GM18526 (cell line): Measurements from ENCODE around the gene PRRX2.

Experiments
- POLR2A ChIP-seq: IDR thresholded peaks from 3 replicates; pipeline ENCODE4 v1.6.1; 2011; ENCODE audit not compliant: insufficient read length; ENCODE audit errors: extremely low read depth

PRRX2 gene

GRCh38 chr9:129679537-129679936 lies 14.1 kb downstream of the PRRX2 start:
- no peak for TF ChIP-seq POLR2A

GRCh38 chr9:129681924-129682323 lies 16.5 kb downstream of the PRRX2 start:
- no peak for TF ChIP-seq POLR2A

GRCh38 chr9:129682381-129682780 lies 16.9 kb downstream of the PRRX2 start:
- TF ChIP-seq POLR2A: no peak

- no peak for TF ChIP-seq POLR2A
Measured at GRCh38 chr9:129685220-129685932, 19.9 kb downstream of the PRRX2 start.

GRCh38 chr9:129685933-129686259 lies 20.4 kb downstream of the PRRX2 start:
- no peak for TF ChIP-seq POLR2A

- no peak for TF ChIP-seq POLR2A
Measured at GRCh38 chr9:129686736-129687135, 21.3 kb downstream of the PRRX2 start.

GRCh38 chr9:129687391-129687790 lies 21.9 kb downstream of the PRRX2 start:
- no peak for TF ChIP-seq POLR2A

- TF ChIP-seq POLR2A: no peak
Measured at GRCh38 chr9:129688285-129689043, 23.0 kb downstream of the PRRX2 start.

GRCh38 chr9:129692534-129692933 lies 27.1 kb downstream of the PRRX2 start:
- no peak for TF ChIP-seq POLR2A

GRCh38 chr9:129693741-129694140 lies 28.3 kb downstream of the PRRX2 start:
- TF ChIP-seq POLR2A: no peak

GRCh38 chr9:129694243-129694646 lies 28.8 kb downstream of the PRRX2 start:
- TF ChIP-seq POLR2A: no peak

GRCh38 chr9:129695870-129696269 lies 30.4 kb downstream of the PRRX2 start:
- TF ChIP-seq POLR2A: no peak

GRCh38 chr9:129696944-129697655 lies 31.7 kb downstream of the PRRX2 start:
- TF ChIP-seq POLR2A: no peak

GRCh38 chr9:129697656-129698253 lies 32.3 kb downstream of the PRRX2 start:
- TF ChIP-seq POLR2A: no peak

GRCh38 chr9:129698254-129698757 lies 32.9 kb downstream of the PRRX2 start:
- no peak for TF ChIP-seq POLR2A
